GM10847 (cell line): ENCODE data around the gene ZNF778.

Experiments used
- POLR2A ChIP-seq: IDR thresholded peaks from 2 replicates; pipeline ENCODE4 v1.6.1; 2011; ENCODE audit not compliant: insufficient read length; ENCODE audit errors: extremely low read depth

Gene ZNF778

GRCh38 chr16:89275837-89276720 is 58.6 kb downstream of the ZNF778 start:
- TF ChIP-seq POLR2A: no peak

- no peak for TF ChIP-seq POLR2A
Observed at GRCh38 chr16:89277049-89277448, 59.5 kb downstream of the ZNF778 start.

- no peak for TF ChIP-seq POLR2A
Observed at GRCh38 chr16:89277641-89278341, 60.3 kb downstream of the ZNF778 start.

- no peak for TF ChIP-seq POLR2A
Observed at GRCh38 chr16:89278441-89279240, 61.1 kb downstream of the ZNF778 start.

- TF ChIP-seq POLR2A: no peak
Observed at GRCh38 chr16:89279666-89280481, 62.4 kb downstream of the ZNF778 start.

GRCh38 chr16:89280546-89281188 is 63.2 kb downstream of the ZNF778 start:
- no peak for TF ChIP-seq POLR2A

- no peak for TF ChIP-seq POLR2A
Observed at GRCh38 chr16:89281189-89281577, 63.7 kb downstream of the ZNF778 start.

- TF ChIP-seq POLR2A: no peak
Observed at GRCh38 chr16:89281829-89282228, 64.3 kb downstream of the ZNF778 start.

- TF ChIP-seq POLR2A: no peak
Observed at GRCh38 chr16:89282523-89282922, 65.0 kb downstream of the ZNF778 start.

- TF ChIP-seq POLR2A: no peak
Observed at GRCh38 chr16:89283449-89283848, 65.9 kb downstream of the ZNF778 start.

GRCh38 chr16:89285381-89285780 is 67.9 kb downstream of the ZNF778 start:
- no peak for TF ChIP-seq POLR2A

GRCh38 chr16:89286096-89286495 is 68.6 kb downstream of the ZNF778 start:
- no peak for TF ChIP-seq POLR2A
